ENCODE data around the gene SERINC2. TPM values are rescaled to one million over a fixed set of nuclear protein-coding genes. Genes with fewer than 3 reads are reported as not detected.

The SERINC2 gene
- total RNA-seq, 1 donor from 2014 or later, result 17.4 TPM

GRCh38 chr1:31421371-31422040 lies 8.5 kb downstream of the SERINC2 start:
- intact Hi-C loops (cut with DNase I), result loop anchor here (10.0 kb wide), 1 partner anchor 237 kb away; no protein-coding TSS in a partner anchor
- Histone ChIP-seq H3K4me1 (no peaks in the 10 kb centered on the region), H3K9me3 (no peaks in the 10 kb centered on the region), H3K27ac (no peak overlapping the region), H3K36me3 (no peaks in the 10 kb centered on the region), H3K4me3 (no peak overlapping the region), H3K27me3 (no peaks in the 10 kb centered on the region)
- DNase-seq (ENCODE audit: extremely low spot score in 2 of 2), result no peak
- no peak for TF ChIP-seq POLR2A (IDR thresholded peaks at IDR 0.05)
- TF ChIP-seq, protein P1, sequence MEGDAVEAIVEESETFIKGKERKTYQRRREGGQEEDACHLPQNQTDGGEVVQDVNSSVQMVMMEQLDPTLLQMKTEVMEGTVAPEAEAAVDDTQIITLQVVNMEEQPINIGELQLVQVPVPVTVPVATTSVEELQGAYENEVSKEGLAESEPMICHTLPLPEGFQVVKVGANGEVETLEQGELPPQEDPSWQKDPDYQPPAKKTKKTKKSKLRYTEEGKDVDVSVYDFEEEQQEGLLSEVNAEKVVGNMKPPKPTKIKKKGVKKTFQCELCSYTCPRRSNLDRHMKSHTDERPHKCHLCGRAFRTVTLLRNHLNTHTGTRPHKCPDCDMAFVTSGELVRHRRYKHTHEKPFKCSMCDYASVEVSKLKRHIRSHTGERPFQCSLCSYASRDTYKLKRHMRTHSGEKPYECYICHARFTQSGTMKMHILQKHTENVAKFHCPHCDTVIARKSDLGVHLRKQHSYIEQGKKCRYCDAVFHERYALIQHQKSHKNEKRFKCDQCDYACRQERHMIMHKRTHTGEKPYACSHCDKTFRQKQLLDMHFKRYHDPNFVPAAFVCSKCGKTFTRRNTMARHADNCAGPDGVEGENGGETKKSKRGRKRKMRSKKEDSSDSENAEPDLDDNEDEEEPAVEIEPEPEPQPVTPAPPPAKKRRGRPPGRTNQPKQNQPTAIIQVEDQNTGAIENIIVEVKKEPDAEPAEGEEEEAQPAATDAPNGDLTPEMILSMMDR (IDR thresholded peaks at IDR 0.05), result no peak

DNA sequence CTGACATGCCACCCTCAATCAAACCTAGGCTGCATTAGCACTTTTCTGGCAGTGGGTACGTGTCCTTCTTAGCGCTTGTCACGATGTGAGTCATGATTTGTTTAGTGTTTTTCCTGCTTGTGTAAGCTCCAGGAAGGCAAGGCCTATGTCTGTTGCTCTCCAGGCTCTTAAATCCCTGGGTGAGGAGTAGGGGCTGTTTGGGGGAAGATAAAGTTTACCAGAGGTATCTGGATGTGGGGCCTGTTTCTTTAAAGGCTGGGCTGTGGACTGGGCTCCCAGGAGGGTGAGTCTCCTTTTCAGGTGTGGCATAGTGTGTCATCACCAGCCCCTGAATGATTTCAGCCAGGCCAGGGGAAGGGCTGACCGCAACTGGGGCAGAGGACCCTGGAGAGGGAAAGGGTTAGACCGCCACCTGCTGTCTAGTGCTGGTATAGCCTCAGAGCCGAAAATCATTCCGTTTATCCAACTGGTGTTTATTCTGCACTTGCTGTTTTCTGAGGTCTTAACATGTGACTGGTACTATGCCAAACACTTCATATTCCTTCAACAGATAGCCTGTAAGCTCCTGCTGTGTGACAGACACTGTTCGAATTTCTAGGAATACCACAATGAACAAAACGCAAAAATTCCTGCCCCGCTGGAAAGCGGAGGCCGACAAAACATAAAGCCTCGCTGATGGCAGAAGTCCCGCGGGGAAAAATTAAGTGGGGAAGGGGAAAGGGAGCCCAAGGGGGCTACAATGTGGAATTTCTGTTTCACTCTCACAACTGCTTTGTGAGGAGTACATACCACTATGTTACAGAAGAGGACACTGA lies 9.7 kb downstream of the SERINC2 start:
- DNase-seq (ENCODE audit: extremely low spot score in 2 of 2), result no peak

GRCh38 chr1:31423418-31423947 lies 10.5 kb downstream of the SERINC2 start:
- no peak for TF ChIP-seq POLR2AphosphoS5 (IDR thresholded peaks at IDR 0.05; ENCODE audit: insufficient read depth in 1 of 2, low read depth in 1 of 2)
- TF ChIP-seq, protein P1 (IDR thresholded peaks at IDR 0.05), result no peak
- no peak for TF ChIP-seq POLR2A (IDR thresholded peaks at IDR 0.05)
- DNase-seq (ENCODE audit: extremely low spot score in 2 of 2), result no peak
- Histone ChIP-seq H3K27ac (no peak overlapping the region), H3K4me3 (no peak overlapping the region), H3K36me3 (no peaks in the 10 kb centered on the region), H3K4me1 (no peaks in the 10 kb centered on the region), H3K9me3 (no peaks in the 10 kb centered on the region), H3K27me3 (no peaks in the 10 kb centered on the region)
- intact Hi-C loops (cut with DNase I), result loop anchor here (10.0 kb wide), 1 partner anchor 239 kb away; no protein-coding TSS in a partner anchor

More for the DNA sequence above, 9.7 kb downstream of the SERINC2 start:
- no peaks in the 10 kb centered on the region for H3K4me1 ChIP-seq
- no peak overlapping the region for H3K4me3 ChIP-seq
- H3K27ac ChIP-seq, result no peak overlapping the region
- no peaks in the 10 kb centered on the region for H3K9me3 ChIP-seq
- no peaks in the 10 kb centered on the region for H3K27me3 ChIP-seq
- no peaks in the 10 kb centered on the region for H3K36me3 ChIP-seq
- intact Hi-C loops (cut with DNase I), result loop anchor here (10.0 kb wide), 1 partner anchor 238 kb away; no protein-coding TSS in a partner anchor
- TF ChIP-seq POLR2A (IDR thresholded peaks at IDR 0.05), result no peak
- TF ChIP-seq, protein P1 (IDR thresholded peaks at IDR 0.05), result peak; percentile 82 to 94 (median 88)
- TF ChIP-seq POLR2AphosphoS5 (IDR thresholded peaks at IDR 0.05; ENCODE audit: insufficient read depth in 1 of 2, low read depth in 1 of 2), result no peak

GRCh38 chr1:31424568-31424967 lies 11.6 kb downstream of the SERINC2 start:
- H3K4me3 ChIP-seq, result no peak overlapping the region
- no peak overlapping the region for H3K27ac ChIP-seq
- no peak for DNase-seq (ENCODE audit: extremely low spot score in 2 of 2)
- no peaks in the 10 kb centered on the region for H3K36me3 ChIP-seq
- H3K27me3 ChIP-seq, result no peaks in the 10 kb centered on the region
- intact Hi-C loops (cut with DNase I), result loop anchor here (10.0 kb wide), 1 partner anchor 240 kb away; no protein-coding TSS in a partner anchor
- H3K9me3 ChIP-seq, result no peaks in the 10 kb centered on the region
- no peaks in the 10 kb centered on the region for H3K4me1 ChIP-seq
- TF ChIP-seq POLR2A (IDR thresholded peaks at IDR 0.05) (no peak), POLR2AphosphoS5 (IDR thresholded peaks at IDR 0.05; ENCODE audit: insufficient read depth in 1 of 2, low read depth in 1 of 2) (no peak)
- TF ChIP-seq, protein P1 (IDR thresholded peaks at IDR 0.05), result no peak

Measured in vagina (tissue), 2 donors.